Measurements from ENCODE around the gene KIAA1614. TPM values are rescaled to one million over a fixed set of nuclear protein-coding genes. Genes with fewer than 3 reads are reported as not detected.

KIAA1614 gene
- total RNA-seq, 1 donor from 2014 or later: 0.79 TPM

DNA sequence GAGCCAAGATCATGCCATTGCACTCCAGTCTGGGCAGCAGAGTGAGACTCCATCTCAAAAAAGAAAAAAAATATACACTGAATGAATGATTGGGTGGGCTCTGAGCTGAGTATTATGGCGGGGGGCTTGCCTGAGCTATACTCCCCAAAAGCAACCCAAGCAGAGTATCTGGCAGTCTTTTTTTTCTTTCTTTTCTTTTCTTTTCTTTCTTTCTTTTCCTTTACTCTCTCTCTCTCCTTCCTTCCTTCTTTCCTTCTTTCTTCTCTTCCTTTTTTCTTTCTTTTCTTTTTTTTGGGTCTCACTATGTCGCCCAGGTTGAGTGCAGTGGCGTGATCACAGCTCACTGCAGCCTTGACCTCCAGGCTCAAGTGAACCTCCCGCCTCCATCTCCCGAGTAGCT, 27.7 kb downstream of the KIAA1614 start:
- Histone ChIP-seq H3K36me3 (ENCODE audit: control insufficient read depth, insufficient read depth, low read length) (no peaks in the 10 kb centered on the region), H3K4me3 (ENCODE audit: low read depth, low read length) (no peak overlapping the region), H3K27me3 (ENCODE audit: control insufficient read depth, insufficient read depth, low read length) (peaks cover 1% of the 10 kb centered on the region)
- FAIRE-seq: no peak
- TF ChIP-seq, protein P1, sequence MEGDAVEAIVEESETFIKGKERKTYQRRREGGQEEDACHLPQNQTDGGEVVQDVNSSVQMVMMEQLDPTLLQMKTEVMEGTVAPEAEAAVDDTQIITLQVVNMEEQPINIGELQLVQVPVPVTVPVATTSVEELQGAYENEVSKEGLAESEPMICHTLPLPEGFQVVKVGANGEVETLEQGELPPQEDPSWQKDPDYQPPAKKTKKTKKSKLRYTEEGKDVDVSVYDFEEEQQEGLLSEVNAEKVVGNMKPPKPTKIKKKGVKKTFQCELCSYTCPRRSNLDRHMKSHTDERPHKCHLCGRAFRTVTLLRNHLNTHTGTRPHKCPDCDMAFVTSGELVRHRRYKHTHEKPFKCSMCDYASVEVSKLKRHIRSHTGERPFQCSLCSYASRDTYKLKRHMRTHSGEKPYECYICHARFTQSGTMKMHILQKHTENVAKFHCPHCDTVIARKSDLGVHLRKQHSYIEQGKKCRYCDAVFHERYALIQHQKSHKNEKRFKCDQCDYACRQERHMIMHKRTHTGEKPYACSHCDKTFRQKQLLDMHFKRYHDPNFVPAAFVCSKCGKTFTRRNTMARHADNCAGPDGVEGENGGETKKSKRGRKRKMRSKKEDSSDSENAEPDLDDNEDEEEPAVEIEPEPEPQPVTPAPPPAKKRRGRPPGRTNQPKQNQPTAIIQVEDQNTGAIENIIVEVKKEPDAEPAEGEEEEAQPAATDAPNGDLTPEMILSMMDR (IDR thresholded peaks at IDR 0.05; ENCODE audit: insufficient read depth, low read length, severe bottlenecking): no peak
- no peak for DNase-seq (ENCODE audit: low read depth)

DNA sequence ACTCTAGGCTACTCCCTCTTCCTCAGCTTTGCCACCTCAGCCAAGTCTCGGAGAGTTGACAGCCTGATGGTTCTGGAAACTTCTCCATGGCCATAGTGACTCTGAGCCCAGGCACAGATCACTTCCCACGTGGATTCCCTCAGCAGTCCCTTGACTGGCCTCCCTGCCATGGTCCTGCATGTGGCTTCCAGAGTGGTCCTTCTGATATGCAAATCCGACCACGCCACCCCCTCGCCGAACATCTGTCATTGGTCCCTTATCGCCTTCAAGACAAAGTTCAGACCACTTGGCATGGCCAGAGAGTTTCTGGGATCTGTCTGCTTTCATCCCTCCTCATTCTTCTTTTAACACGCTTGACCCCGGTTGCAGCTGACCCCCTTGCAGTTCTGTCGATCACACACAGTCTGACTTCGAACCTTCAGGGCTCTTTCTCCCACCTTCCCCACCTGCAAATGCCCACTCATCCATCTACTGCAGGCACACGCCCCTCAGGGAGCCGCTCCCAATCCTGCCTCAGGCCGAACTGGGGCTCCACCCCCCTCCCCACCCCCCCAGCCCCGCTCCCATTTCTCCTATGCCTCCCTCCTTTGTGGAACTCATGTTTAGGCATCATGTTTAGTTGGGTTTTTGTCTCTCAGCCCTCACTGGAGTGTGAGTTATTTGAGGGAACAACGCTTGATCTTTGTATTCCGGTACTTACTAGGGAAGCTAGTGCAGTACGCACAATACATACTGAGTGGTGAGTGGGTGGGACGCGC, 29.0 kb downstream of the KIAA1614 start:
- peaks cover 1% of the 10 kb centered on the region for H3K27me3 ChIP-seq (ENCODE audit: control insufficient read depth, insufficient read depth, low read length)
- no peak overlapping the region for H3K4me3 ChIP-seq (ENCODE audit: low read depth, low read length)
- H3K36me3 ChIP-seq (ENCODE audit: control insufficient read depth, insufficient read depth, low read length): no peaks in the 10 kb centered on the region
- TF ChIP-seq, protein P1 (IDR thresholded peaks at IDR 0.05; ENCODE audit: insufficient read depth, low read length, severe bottlenecking): no peak
- FAIRE-seq (no peak), DNase-seq (ENCODE audit: low read depth) (no peak)

DNA sequence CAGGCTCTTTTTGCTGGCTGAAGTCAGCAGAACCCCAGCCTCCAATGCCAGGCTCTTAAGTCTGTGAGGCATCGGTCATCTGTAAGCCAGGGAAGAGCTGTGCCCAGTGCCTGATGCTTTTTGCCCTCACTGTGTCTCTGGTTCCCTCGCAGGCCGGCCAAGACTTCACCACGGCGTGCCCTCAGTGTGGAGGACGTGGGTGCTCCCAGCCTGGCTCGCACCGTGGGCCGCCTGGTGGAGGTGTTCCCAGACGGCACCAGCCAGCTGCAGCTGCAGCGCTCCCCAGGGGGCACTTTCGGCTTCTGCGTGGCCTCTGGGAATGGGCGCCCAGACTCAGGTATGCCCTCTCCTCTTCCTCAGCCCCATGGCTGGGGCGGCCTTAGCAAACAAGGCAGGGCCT, 32.5 kb downstream of the KIAA1614 start:
- peaks cover 2% of the 10 kb centered on the region for H3K36me3 ChIP-seq (ENCODE audit: control insufficient read depth, insufficient read depth, low read length)
- no peak for FAIRE-seq
- no peaks in the 10 kb centered on the region for H3K27me3 ChIP-seq (ENCODE audit: control insufficient read depth, insufficient read depth, low read length)
- TF ChIP-seq, protein P1 (IDR thresholded peaks at IDR 0.05; ENCODE audit: insufficient read depth, low read length, severe bottlenecking): no peak
- no peak overlapping the region for H3K4me3 ChIP-seq (ENCODE audit: low read depth, low read length)
- DNase-seq (ENCODE audit: low read depth): no peak

DNA sequence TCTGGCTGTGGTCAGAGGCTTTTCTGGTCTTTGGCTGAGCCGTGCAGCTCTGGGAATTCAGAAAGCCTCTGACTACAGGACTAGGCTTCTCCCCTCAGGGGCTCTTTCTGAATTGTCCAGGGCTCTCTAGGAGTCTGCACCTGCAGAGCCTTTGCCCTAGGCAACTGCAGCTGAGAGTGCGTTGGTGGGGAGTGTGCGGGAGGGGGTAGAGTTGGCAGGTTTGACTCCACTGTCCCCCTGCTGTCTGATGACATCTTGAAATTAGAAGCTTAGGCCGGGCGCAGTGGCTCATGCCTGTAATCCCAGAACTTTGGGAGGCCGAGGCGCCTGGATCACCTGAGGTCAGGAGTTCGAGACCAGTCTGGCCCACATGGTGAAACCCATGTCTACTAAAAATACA, 32.9 kb downstream of the KIAA1614 start:
- FAIRE-seq: no peak

DNA sequence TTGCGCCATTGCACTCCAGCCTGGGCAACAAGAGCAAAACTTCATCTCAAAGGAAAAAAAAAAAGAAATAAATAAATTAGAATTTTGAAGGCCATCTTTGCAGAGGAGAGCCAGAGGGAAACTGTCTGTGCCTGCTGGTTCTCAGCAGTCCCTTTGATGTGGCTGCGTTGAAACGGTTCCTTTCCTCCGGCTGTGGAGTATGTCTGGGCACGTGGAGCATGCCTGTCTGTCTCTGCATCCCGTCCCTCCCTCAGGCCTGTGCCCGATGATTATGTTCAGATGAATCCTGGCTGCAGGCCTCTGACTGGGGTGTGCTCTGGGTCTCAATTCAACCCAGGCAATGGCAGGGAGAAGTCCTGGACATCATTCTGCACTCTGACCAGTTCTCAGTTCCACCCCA, 33.4 kb downstream of the KIAA1614 start:
- peaks cover 5% of the 10 kb centered on the region for H3K36me3 ChIP-seq (ENCODE audit: control insufficient read depth, insufficient read depth, low read length)

More for the DNA sequence above, 32.9 kb downstream of the KIAA1614 start:
- Histone ChIP-seq H3K27me3 (ENCODE audit: control insufficient read depth, insufficient read depth, low read length) (no peaks in the 10 kb centered on the region), H3K4me3 (ENCODE audit: low read depth, low read length) (no peak overlapping the region), H3K36me3 (ENCODE audit: control insufficient read depth, insufficient read depth, low read length) (peaks cover 5% of the 10 kb centered on the region)
- no peak for DNase-seq (ENCODE audit: low read depth)
- TF ChIP-seq, protein P1 (IDR thresholded peaks at IDR 0.05; ENCODE audit: insufficient read depth, low read length, severe bottlenecking): no peak

More for the DNA sequence above, 33.4 kb downstream of the KIAA1614 start:
- TF ChIP-seq, protein P1 (IDR thresholded peaks at IDR 0.05; ENCODE audit: insufficient read depth, low read length, severe bottlenecking): no peak
- no peak overlapping the region for H3K4me3 ChIP-seq (ENCODE audit: low read depth, low read length)
- no peaks in the 10 kb centered on the region for H3K27me3 ChIP-seq (ENCODE audit: control insufficient read depth, insufficient read depth, low read length)
- no peak for FAIRE-seq
- peak; percentile 23 for DNase-seq (ENCODE audit: low read depth)

All from bronchial epithelial cell (primary cell).